Neural crest cell (in vitro differentiated cells): Measurements from ENCODE around the gene TFF2. TPM values are rescaled to one million over a fixed set of nuclear protein-coding genes. Genes with fewer than 3 reads are reported as not detected.
A peak's percentile ranks its signal among the peaks of the same experiment; 100 is the strongest.

Source experiments
- DNase-seq: peaks from one replicate; pipeline ENCODE4 v3.0.0; 2021; ENCODE audit warnings: low read depth, mixed read lengths, low spot score
- H3K27ac Mint-ChIP-seq: one replicate; pipeline ENCODE4 v1.8.0; 2021; ENCODE audit warnings: mild to moderate bottlenecking, mixed read lengths; ENCODE audit not compliant: unreplicated experiment
- H3K27me3 Mint-ChIP-seq: 2 replicates; pipeline ENCODE4 v1.8.0; 2021; ENCODE audit warnings: low read depth, mild to moderate bottlenecking, mixed read lengths
- H3K36me3 Mint-ChIP-seq: 2 replicates; pipeline ENCODE4 v1.8.0; 2021; ENCODE audit warnings: low read depth, mild to moderate bottlenecking, mixed read lengths
- H3K4me1 Mint-ChIP-seq: 2 replicates; pipeline ENCODE4 v1.8.0; 2021; ENCODE audit warnings: mixed read lengths
- H3K4me3 Mint-ChIP-seq: one replicate; pipeline ENCODE4 v1.8.0; 2021; ENCODE audit warnings: mild to moderate bottlenecking, mixed read lengths
- H3K9me3 Mint-ChIP-seq: 2 replicates; pipeline ENCODE4 v1.8.0; 2021; ENCODE audit warnings: mixed read lengths
- total RNA-seq: library from RNA; stranded (reverse); gene quantifications from 2 replicates; pipeline ENCODE4 v1.2.1, GENCODE V29; 2021
- TF ChIP-seq, protein P1 (sequence below): fragments of 200-600 bp; sonication (generic); conservative IDR thresholded peaks from 2 replicates; pipeline ENCODE4 v1.5.0; 2021; ENCODE audit warnings: antibody characterized with exemption, mild to moderate bottlenecking

Gene TFF2
- total RNA-seq, 1 donor from 2014 or later, result not detected

DNA sequence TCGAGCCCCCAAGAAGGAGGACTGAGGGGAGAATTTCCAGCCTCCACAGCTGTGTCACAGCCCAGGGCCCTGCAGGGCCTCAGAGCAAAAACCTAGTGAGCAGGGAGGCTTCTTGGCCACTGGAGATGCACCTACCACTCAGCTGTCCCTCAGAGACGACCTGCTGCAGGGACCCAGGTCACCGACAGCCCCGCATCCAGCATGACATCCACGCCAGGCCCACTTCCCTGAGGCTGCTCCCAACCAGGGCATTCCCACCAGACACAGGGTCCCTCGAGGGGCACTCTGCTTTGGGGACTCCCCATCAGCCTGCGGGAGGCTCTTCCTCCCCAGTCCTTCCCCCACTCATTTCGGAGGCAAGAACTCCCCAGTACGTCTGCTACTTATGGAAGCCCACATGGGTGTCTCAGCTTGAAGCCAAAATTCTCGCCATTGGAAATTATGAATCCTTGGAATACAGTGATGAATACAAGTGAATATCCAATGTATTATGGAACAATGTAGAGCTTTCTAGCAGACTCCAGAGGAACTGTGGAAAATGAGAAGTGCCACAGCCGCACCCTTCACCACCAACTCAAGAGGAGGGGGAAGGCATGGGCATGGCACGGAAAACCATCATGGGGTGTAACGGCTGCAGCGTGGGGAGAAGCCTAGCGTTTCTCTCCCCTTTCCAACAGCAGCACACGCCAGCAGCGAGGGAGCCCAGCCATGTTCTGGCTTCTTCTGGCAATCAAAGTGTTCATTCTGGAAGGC is 42.5 kb downstream of the TFF2 start:
- no peaks in the 10 kb centered on the region for H3K9me3 Mint-ChIP-seq
- no peak overlapping the region for H3K4me3 Mint-ChIP-seq
- H3K4me1 Mint-ChIP-seq, result peaks cover 6% of the 10 kb centered on the region
- TF ChIP-seq, protein P1, sequence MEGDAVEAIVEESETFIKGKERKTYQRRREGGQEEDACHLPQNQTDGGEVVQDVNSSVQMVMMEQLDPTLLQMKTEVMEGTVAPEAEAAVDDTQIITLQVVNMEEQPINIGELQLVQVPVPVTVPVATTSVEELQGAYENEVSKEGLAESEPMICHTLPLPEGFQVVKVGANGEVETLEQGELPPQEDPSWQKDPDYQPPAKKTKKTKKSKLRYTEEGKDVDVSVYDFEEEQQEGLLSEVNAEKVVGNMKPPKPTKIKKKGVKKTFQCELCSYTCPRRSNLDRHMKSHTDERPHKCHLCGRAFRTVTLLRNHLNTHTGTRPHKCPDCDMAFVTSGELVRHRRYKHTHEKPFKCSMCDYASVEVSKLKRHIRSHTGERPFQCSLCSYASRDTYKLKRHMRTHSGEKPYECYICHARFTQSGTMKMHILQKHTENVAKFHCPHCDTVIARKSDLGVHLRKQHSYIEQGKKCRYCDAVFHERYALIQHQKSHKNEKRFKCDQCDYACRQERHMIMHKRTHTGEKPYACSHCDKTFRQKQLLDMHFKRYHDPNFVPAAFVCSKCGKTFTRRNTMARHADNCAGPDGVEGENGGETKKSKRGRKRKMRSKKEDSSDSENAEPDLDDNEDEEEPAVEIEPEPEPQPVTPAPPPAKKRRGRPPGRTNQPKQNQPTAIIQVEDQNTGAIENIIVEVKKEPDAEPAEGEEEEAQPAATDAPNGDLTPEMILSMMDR, result no peak
- H3K36me3 Mint-ChIP-seq, result no peaks in the 10 kb centered on the region
- H3K27me3 Mint-ChIP-seq, result peaks cover 4% of the 10 kb centered on the region
- no peak for DNase-seq
- H3K27ac Mint-ChIP-seq, result no peak overlapping the region

DNA sequence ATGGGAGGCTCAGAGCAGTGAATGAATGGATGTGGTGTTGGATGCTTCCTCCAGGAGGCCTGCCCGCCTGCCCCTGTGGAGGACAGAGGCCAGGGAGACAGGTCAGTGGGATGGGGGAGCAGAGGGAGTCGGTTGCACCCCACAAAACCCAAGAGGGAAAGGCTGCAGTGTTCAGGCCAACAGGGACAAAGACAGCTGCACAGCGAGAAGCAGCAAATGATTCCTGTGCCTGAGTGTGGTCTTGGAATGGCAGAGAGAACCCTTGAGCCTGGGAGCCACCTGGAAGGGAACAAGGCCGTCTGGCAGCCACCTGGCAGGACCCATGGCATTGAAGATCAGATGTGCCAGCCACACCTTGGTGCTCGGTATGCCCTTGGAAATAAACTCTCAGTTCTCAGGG is 43.7 kb downstream of the TFF2 start:
- Mint-ChIP-seq H3K4me1 (peaks cover 6% of the 10 kb centered on the region), H3K36me3 (no peaks in the 10 kb centered on the region), H3K4me3 (no peak overlapping the region), H3K9me3 (no peaks in the 10 kb centered on the region), H3K27ac (peak overlapping the region; percentile 75), H3K27me3 (peaks cover 4% of the 10 kb centered on the region)
- no peak for DNase-seq
- TF ChIP-seq, protein P1, result no peak

DNA sequence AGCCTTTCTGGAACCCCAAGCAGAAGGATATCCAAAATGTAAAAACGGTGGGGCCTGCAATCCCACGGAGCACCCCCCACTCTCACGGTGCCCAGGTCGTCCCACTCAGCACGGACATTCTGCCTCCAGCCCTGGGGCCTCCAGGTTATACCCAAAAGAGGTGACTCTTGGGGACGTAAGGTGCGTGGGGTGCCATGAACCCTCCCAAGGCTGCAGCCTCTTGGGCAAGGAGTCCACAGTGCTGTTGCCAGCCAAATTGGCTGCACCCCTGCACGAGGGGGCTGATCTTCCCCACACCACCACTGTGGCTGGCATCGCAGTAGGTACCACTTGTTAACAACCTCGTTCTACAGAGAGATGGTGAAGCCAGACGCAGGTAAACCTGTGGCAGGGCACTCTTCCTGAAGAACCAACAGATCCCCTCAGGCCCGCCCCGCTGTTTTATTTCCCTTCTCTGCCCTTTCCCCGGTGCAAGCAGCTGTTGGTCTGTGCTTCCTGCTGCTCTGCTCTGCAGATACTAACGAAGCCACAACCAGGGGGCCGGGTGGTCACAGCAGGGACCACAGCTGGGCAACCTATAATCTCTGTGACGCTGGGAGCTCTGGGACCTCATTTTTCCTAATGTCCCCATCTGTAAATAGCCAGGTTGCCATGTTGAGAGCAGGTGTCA is 44.3 kb downstream of the TFF2 start:
- Mint-ChIP-seq H3K9me3 (no peaks in the 10 kb centered on the region), H3K36me3 (no peaks in the 10 kb centered on the region), H3K4me3 (no peak overlapping the region), H3K27ac (no peak overlapping the region), H3K27me3 (peaks cover 4% of the 10 kb centered on the region), H3K4me1 (peaks cover 6% of the 10 kb centered on the region)
- no peak for DNase-seq
- TF ChIP-seq, protein P1, result no peak

DNA sequence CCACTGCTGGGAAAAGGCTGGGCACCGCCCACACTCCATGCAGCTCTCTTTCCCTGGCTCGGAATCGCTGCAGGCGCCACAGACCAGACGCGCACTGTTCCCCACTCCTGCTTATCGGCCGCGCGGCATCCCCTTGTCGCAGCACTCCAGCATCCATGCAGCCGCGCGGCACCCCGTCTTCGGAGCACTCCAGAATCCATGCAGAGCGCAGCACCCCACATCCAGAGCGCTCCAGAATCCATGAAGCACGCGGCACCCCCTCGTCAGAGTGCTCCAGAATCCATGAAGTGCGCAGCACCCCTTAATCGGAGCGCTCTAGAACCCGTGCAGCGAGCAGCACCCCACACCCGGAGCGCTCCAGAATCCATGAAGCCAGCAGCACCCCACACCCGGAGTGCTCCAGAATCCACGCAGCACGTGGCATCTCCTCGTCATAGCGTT is 45.1 kb downstream of the TFF2 start:
- H3K27ac Mint-ChIP-seq, result no peak overlapping the region
- H3K4me3 Mint-ChIP-seq, result no peak overlapping the region
- no peak for DNase-seq
- no peaks in the 10 kb centered on the region for H3K36me3 Mint-ChIP-seq
- H3K9me3 Mint-ChIP-seq, result no peaks in the 10 kb centered on the region
- H3K27me3 Mint-ChIP-seq, result peaks cover 4% of the 10 kb centered on the region
- peaks cover 6% of the 10 kb centered on the region for H3K4me1 Mint-ChIP-seq
- TF ChIP-seq, protein P1, result no peak

DNA sequence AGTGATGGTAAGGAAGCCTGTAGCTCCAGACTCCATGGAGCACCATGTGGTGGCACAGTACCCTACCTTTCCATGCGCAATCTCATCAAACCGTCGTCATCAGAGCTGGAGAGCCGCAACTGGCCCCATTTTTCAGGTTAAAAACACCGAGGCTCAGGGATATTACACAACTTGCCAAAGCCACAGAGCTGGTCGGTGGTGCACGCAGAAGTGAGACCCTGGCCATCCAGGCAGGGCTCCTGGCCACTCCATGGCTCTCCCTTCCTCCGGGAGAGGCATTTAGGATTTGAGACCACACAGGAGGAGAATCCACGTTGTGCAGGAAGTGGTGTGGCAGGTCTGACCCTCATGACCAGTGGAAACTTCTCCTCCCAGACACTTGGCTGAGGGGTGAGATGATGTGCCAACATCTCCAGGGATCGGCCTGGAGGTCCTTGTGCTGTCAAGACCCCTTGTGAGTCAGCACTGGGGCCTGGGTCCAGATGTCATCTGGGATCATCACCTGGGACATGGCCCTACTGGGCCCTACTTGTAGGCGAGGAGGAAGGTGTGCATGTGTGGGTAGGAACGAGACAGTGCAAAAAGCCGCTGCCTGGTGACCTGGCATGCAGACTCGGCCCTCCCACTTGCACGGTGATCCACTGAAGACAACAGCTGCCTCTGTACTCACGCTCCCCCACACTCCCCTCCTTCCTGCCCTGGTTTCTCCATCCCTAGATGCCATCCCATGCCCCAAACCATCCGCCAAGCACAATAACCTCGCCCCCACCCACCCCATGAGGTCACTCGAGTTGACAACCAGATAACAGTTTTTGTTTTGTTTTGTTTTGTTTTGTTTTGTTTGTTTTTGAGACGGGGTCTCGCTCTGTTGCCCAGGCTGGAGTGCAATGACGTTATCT is 46.0 kb downstream of the TFF2 start:
- peaks cover 5% of the 10 kb centered on the region for H3K4me1 Mint-ChIP-seq
- no peak overlapping the region for H3K4me3 Mint-ChIP-seq
- H3K9me3 Mint-ChIP-seq, result no peaks in the 10 kb centered on the region
- no peak for DNase-seq
- H3K36me3 Mint-ChIP-seq, result no peaks in the 10 kb centered on the region
- no peaks in the 10 kb centered on the region for H3K27me3 Mint-ChIP-seq
- TF ChIP-seq, protein P1, result no peak
- H3K27ac Mint-ChIP-seq, result no peak overlapping the region
